Adrenal gland (tissue), 5 donors: ENCODE measurements around the gene FBXO3.

ENCODE experiments used
- CTCF ChIP-seq, 6 experiments: fragments of 450-650 bp in 4 of 6; fragments of 200-600 bp in 2 of 6; sonication (generic) in 1 of 6; IDR thresholded peaks; 1 replicate in 5 of 6; 2 replicates in 1 of 6; pipeline versions ENCODE4 v1.5.1 to v1.8.0; 2016 to 2021; ENCODE audit warnings: antibody characterized with exemption in 6 of 6, mild to moderate bottlenecking in 2 of 6, moderate library complexity in 1 of 6
- POLR2A ChIP-seq, 2 donors: fragments of 450-650 bp; IDR thresholded peaks; one replicate each; pipeline ENCODE4 v1.6.1; 2017; ENCODE audit warnings: antibody characterized with exemption in 2 of 2, mild to moderate bottlenecking in 2 of 2, moderate library complexity in 1 of 2
- donor health status: DM: no; HTN: no; CAD: no.

DNA sequence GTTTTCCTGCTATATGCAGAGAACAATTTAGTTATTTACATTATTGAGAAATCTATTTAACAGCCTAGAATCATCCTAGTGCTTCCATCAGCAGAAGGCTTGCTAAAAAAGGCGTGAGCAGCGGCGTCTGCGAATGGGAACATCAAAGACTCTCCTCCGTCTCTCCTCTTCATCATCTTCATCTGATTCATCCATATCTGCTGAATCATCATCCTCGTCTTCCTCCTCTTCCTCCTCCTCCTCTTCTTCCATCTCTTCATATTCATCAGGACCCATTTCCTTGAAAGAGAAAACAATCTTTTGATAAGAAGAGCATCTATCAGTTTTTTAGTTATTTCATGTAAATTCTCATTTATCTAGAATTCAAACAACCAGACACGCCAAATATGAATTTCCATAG lies 32.5 kb downstream of the FBXO3 start:
- no peak for TF ChIP-seq CTCF (IDR thresholded peaks at IDR 0.05)
- TF ChIP-seq POLR2A (IDR thresholded peaks at IDR 0.05), result no peak
